GM23338 (cell line): ENCODE data around the gene TRAPPC10. TPM values are rescaled to one million over a fixed set of nuclear protein-coding genes. Genes with fewer than 3 reads are reported as not detected.

Experiments used
- ATAC-seq: fragments of 200-7000 bp; cut with Tn5 transposase; 3 replicates; pipeline ENCODE4 v1.9.1; 2020
- DNase-seq: peaks from one replicate; pipeline ENCODE4 v3.0.0-alpha.2; 2015; ENCODE audit warnings: low spot score
- H2AFZ ChIP-seq: fragments of 200-600 bp; sonication (generic); 2 replicates; pipeline ENCODE4 v1.8.0; 2016; ENCODE audit warnings: antibody characterized with exemption, mild to moderate bottlenecking, moderate library complexity
- H3F3A ChIP-seq: fragments of 200-600 bp; sonication (generic); replicated peaks from 2 replicates; pipeline ENCODE4 v1.8.0; 2017; ENCODE audit warnings: antibody characterized with exemption, mixed run types, low read depth
- H3K27ac ChIP-seq: fragments of 200-600 bp; sonication (generic); 2 replicates; pipeline ENCODE4 v1.6.1; 2016; ENCODE audit warnings: low read depth
- H3K27me3 ChIP-seq: fragments of 200-600 bp; sonication (generic); 2 replicates; pipeline ENCODE4 v1.8.0; 2016; ENCODE audit warnings: mild to moderate bottlenecking, mixed run types, moderate library complexity; ENCODE audit not compliant: insufficient read depth
- H3K36me3 ChIP-seq: fragments of 200-600 bp; sonication (generic); 2 replicates; pipeline ENCODE4 v1.8.0; 2016; ENCODE audit warnings: mild to moderate bottlenecking; ENCODE audit not compliant: insufficient read depth
- H3K4me1 ChIP-seq: fragments of 200-600 bp; sonication (generic); 2 replicates; pipeline ENCODE4 v1.8.0; 2016; ENCODE audit warnings: mild to moderate bottlenecking, moderate library complexity; ENCODE audit not compliant: insufficient read depth
- H3K4me2 ChIP-seq: fragments of 200-600 bp; sonication (generic); 2 replicates; pipeline ENCODE4 v1.7.1; 2017; ENCODE audit warnings: mixed run types
- H3K4me3 ChIP-seq: fragments of 200-600 bp; sonication (generic); 2 replicates; pipeline ENCODE4 v1.6.1; 2016; ENCODE audit warnings: mixed run types
- H3K79me2 ChIP-seq: fragments of 200-600 bp; sonication (generic); replicated peaks from 2 replicates; pipeline ENCODE4 v1.8.0; 2017; ENCODE audit warnings: mild to moderate bottlenecking; ENCODE audit not compliant: insufficient read depth
- H3K9me2 ChIP-seq: fragments of 200-600 bp; sonication (generic); 2 replicates; pipeline ENCODE4 v1.8.0; 2017; ENCODE audit not compliant: insufficient read depth
- H4K20me1 ChIP-seq: fragments of 200-600 bp; sonication (generic); replicated peaks from 2 replicates; pipeline ENCODE4 v1.8.0; 2017; ENCODE audit warnings: mild to moderate bottlenecking; ENCODE audit not compliant: insufficient read depth
- H3K27ac Mint-ChIP-seq: 2 replicates; pipeline ENCODE4 v1.8.0; 2020; ENCODE audit warnings: inconsistent platforms, mild to moderate bottlenecking, moderate library complexity, mixed read lengths
- H3K27me3 Mint-ChIP-seq: 3 replicates; pipeline ENCODE4 v1.8.0; 2022; ENCODE audit warnings: low read depth, mild to moderate bottlenecking, moderate library complexity, mixed read lengths, inconsistent platforms; ENCODE audit not compliant: insufficient read depth, poor library complexity
- H3K36me3 Mint-ChIP-seq: 3 replicates; pipeline ENCODE4 v1.8.0; 2021; ENCODE audit warnings: low read depth, mild to moderate bottlenecking, inconsistent platforms, moderate library complexity, mixed read lengths
- H3K4me1 Mint-ChIP-seq: 3 replicates; pipeline ENCODE4 v1.8.0; 2020; ENCODE audit warnings: mild to moderate bottlenecking, inconsistent platforms, mixed read lengths
- H3K4me3 Mint-ChIP-seq: 3 replicates; pipeline ENCODE4 v1.8.0; 2021; ENCODE audit warnings: moderate library complexity, mild to moderate bottlenecking, inconsistent platforms, mixed read lengths
- H3K9me3 Mint-ChIP-seq: 3 replicates; pipeline ENCODE4 v1.8.0; 2020; ENCODE audit warnings: moderate library complexity, mild to moderate bottlenecking, inconsistent platforms, mixed read lengths
- CREB1 ChIP-seq: fragments of 250-450 bp; sonication (Bioruptor Pico); IDR thresholded peaks from 2 replicates; pipeline ENCODE4 v1.5.0; 2020; ENCODE audit warnings: low read depth, mild to moderate bottlenecking, moderate library complexity
- EZH2 ChIP-seq: fragments of 200-600 bp; sonication (generic); IDR thresholded peaks from one replicate; pipeline ENCODE4 v1.8.0; 2017; ENCODE audit warnings: antibody characterized with exemption, mild to moderate bottlenecking, low read depth; ENCODE audit not compliant: unreplicated experiment
- EZH2phosphoT487 ChIP-seq: fragments of 200-600 bp; sonication (generic); IDR thresholded peaks from one replicate; pipeline ENCODE4 v1.8.1; 2018; ENCODE audit warnings: antibody characterized with exemption; ENCODE audit not compliant: unreplicated experiment
- JUNB ChIP-seq: IDR thresholded peaks from one replicate; pipeline ENCODE4 v1.6.1; 2016; ENCODE audit warnings: antibody characterized with exemption; ENCODE audit not compliant: unreplicated experiment
- NANOG ChIP-seq: IDR thresholded peaks from 2 replicates; pipeline ENCODE4 v1.6.1; 2016; ENCODE audit warnings: antibody characterized with exemption, borderline replicate concordance
- REST ChIP-seq: IDR thresholded peaks from one replicate; pipeline ENCODE4 v1.6.1; 2018; ENCODE audit warnings: antibody characterized with exemption; ENCODE audit not compliant: unreplicated experiment
- STAT1 ChIP-seq: IDR thresholded peaks from one replicate; pipeline ENCODE4 v1.6.1; 2016; ENCODE audit warnings: antibody characterized with exemption; ENCODE audit not compliant: unreplicated experiment
- ZNF114 ChIP-seq: fragments of 250-450 bp; sonication (Bioruptor Pico); IDR thresholded peaks from 2 replicates; pipeline ENCODE4 v1.5.0; 2020; ENCODE audit warnings: mild to moderate bottlenecking, moderate library complexity
- ZNF331 ChIP-seq: fragments of 250-450 bp; sonication (Bioruptor Pico); IDR thresholded peaks from 2 replicates; pipeline ENCODE4 v1.5.0; 2020; ENCODE audit warnings: low read depth, mild to moderate bottlenecking, moderate library complexity
- ZNF462 ChIP-seq: fragments of 250-450 bp; sonication (Bioruptor Pico); IDR thresholded peaks from 2 replicates; pipeline ENCODE4 v1.5.0; 2020; ENCODE audit warnings: mild to moderate bottlenecking, moderate library complexity
- polyA plus RNA-seq: library from polyadenylated mRNA; unstranded; fragments of >200 nt; fragmentation: Nextera tagmentation; extraction: Ambion mirVana; gene quantifications from 2 replicates; pipeline ENCODE4 v1.2.1, GENCODE V29; 2016
- total RNA-seq: library from RNA; depleted of rRNA; stranded (reverse); fragments of >200 nt; shearing (Covaris generic); gene quantifications from 2 replicates; pipeline ENCODE4 v1.2.3, GENCODE V29; 2014
- TF ChIP-seq, protein P1 (sequence below): IDR thresholded peaks from 2 replicates; pipeline ENCODE4 v1.6.1; 2016; ENCODE audit warnings: antibody characterized with exemption

TRAPPC10 gene
- total and polyA plus RNA-seq, 2 experiments from 2014 or later: 14.0 to 27.1 TPM

DNA sequence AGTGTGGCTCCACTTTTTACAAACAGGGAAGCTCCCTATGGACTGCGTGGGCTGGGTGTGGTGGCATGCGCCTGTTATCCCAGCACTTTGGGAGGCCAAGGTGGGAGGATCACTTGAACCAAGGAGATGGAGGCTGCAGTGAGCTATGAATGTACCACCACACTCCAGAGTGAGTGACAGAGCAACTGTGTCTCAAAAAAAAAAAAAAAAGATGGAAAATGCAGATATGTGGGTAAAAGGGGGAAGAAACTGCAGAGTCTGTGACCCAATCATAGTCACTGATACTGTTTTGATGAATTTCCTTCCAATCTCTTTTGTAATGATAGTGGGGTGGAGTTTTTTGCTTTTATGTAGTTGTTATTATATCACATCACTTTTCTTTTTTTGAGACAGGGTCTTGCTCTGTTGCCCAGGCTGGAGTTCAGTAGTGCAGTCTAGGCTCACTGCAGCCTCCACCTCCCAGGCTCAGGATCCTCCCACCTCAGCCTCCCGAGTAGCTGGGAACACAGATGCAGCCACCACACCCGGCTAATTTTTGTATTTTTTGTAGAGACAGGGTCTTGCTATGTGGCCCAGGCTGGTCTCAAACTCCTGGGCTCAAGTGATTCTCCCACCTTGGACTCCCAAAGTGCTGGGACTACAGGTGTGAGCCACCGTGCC, 8.7 kb upstream of the TRAPPC10 start:
- H3K79me2 ChIP-seq: no peaks in the 10 kb centered on the region
- H3K36me3 ChIP-seq: no peaks in the 10 kb centered on the region
- Mint-ChIP-seq H3K27me3 (no peaks in the 10 kb centered on the region), H3K4me3 (no peak overlapping the region), H3K9me3 (no peaks in the 10 kb centered on the region), H3K4me1 (no peaks in the 10 kb centered on the region), H3K36me3 (no peaks in the 10 kb centered on the region), H3K27ac (no peak overlapping the region)
- no peak overlapping the region for H2AFZ ChIP-seq
- no peaks in the 10 kb centered on the region for H3K4me1 ChIP-seq
- no peak for DNase-seq
- no peak for ATAC-seq
- H3F3A ChIP-seq: no peaks in the 10 kb centered on the region
- no peak overlapping the region for H3K4me2 ChIP-seq
- no peak overlapping the region for H3K4me3 ChIP-seq
- no peaks in the 10 kb centered on the region for H4K20me1 ChIP-seq
- H3K9me2 ChIP-seq: no peaks in the 10 kb centered on the region
- H3K27me3 ChIP-seq: no peaks in the 10 kb centered on the region
- TF ChIP-seq, protein P1, sequence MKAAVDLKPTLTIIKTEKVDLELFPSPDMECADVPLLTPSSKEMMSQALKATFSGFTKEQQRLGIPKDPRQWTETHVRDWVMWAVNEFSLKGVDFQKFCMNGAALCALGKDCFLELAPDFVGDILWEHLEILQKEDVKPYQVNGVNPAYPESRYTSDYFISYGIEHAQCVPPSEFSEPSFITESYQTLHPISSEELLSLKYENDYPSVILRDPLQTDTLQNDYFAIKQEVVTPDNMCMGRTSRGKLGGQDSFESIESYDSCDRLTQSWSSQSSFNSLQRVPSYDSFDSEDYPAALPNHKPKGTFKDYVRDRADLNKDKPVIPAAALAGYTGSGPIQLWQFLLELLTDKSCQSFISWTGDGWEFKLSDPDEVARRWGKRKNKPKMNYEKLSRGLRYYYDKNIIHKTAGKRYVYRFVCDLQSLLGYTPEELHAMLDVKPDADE: no peak
- TF ChIP-seq EZH2phosphoT487 (no peak), CREB1 (no peak), STAT1 (no peak), NANOG (no peak), ZNF114 (CRISPR knock-in tag) (no peak)
- H3K27ac ChIP-seq: no peak overlapping the region

DNA sequence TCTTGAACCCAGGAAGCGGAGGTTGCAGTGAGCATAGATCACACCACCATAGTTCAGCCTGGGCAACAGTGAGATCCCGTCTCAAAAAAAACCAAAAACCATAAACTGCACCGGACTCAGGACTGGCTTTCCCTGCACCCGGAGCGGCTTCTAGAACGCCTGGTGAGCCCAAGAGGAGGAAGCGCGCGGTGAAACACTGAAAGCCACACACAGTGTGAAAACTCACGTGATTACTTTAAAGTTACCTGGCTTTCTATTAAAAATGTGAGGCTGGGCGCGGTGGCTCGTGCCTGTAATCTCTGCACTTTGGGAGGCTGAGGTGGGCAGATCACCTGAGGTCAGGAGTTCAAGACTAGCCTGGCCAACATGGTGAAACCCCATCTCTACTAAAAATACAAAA, 7.0 kb upstream of the TRAPPC10 start:
- DNase-seq: no peak
- Mint-ChIP-seq H3K9me3 (no peaks in the 10 kb centered on the region), H3K27me3 (no peaks in the 10 kb centered on the region)
- TF ChIP-seq ZNF462 (CRISPR knock-in tag) (no peak), JUNB (no peak), EZH2phosphoT487 (no peak), REST (no peak), EZH2 (no peak), ZNF331 (no peak), CREB1 (no peak)

More for the DNA sequence above, 7.0 kb upstream of the TRAPPC10 start:
- no peak for ATAC-seq
- Mint-ChIP-seq H3K36me3 (no peaks in the 10 kb centered on the region), H3K4me3 (no peak overlapping the region), H3K27ac (no peak overlapping the region), H3K4me1 (peaks cover 1% of the 10 kb centered on the region)
- Histone ChIP-seq H3K36me3 (no peaks in the 10 kb centered on the region), H3F3A (0 out of 2 replicates have a peak, but pooled peaks cover 2% of the 10 kb centered on the region), H3K4me1 (no peaks in the 10 kb centered on the region), H3K4me2 (no peak overlapping the region), H2AFZ (no peak overlapping the region), H3K9me2 (no peaks in the 10 kb centered on the region), H3K79me2 (no peaks in the 10 kb centered on the region), H3K27ac (no peak overlapping the region), H4K20me1 (no peaks in the 10 kb centered on the region), H3K4me3 (no peak overlapping the region), H3K27me3 (no peaks in the 10 kb centered on the region)
